GM12878 (cell line): ENCODE results near the gene KCNV2.

Experiments
- BCL11A ChIP-seq: IDR thresholded peaks from 2 replicates; pipeline ENCODE4 v1.6.1; 2011; ENCODE audit warnings: low read depth, low read length
- CUX1 ChIP-seq: IDR thresholded peaks from 2 replicates; pipeline ENCODE4 v1.6.1; 2012; ENCODE audit warnings: improper control_type of control experiment, low read depth, low read length; ENCODE audit not compliant: insufficient replicate concordance
- NFIC ChIP-seq: IDR thresholded peaks from 2 replicates; pipeline ENCODE4 v1.6.1; 2012; ENCODE audit warnings: low read depth, mild to moderate bottlenecking, inconsistent platforms, low read length, moderate library complexity
- RFX5 ChIP-seq: IDR thresholded peaks from 2 replicates; pipeline ENCODE4 v1.6.1; 2011; ENCODE audit warnings: low read depth, low read length, improper control_type of control experiment
- SMARCA5 ChIP-seq: fragments of 450-650 bp; IDR thresholded peaks from 2 replicates; pipeline ENCODE4 v1.6.1; 2017; ENCODE audit warnings: mild to moderate bottlenecking
- ZNF274 ChIP-seq: IDR thresholded peaks from one replicate; pipeline ENCODE4 v1.8.0; 2011; ENCODE audit not compliant: insufficient read length, insufficient read depth

GRCh38 chr9:2673161-2673560 lies 44.1 kb upstream of the KCNV2 start:
- TF ChIP-seq ZNF274: no peak
- no peak for TF ChIP-seq NFIC
- no peak for TF ChIP-seq SMARCA5
- no peak for TF ChIP-seq BCL11A
- TF ChIP-seq CUX1: no peak
- TF ChIP-seq RFX5: no peak
